GM12878 (cell line): ENCODE data around the gene NANOS2. TPM values are rescaled to one million over a fixed set of nuclear protein-coding genes. Genes with fewer than 3 reads are reported as not detected.

Source experiments
- FOXM1 ChIP-seq: IDR thresholded peaks from 2 replicates; pipeline ENCODE4 v1.6.1; 2012; ENCODE audit warnings: low read depth, mild to moderate bottlenecking, inconsistent platforms, low read length, moderate library complexity
- GATAD2B ChIP-seq: fragments of 450-650 bp; conservative IDR thresholded peaks from 2 replicates; pipeline ENCODE4 v1.6.1; 2017; ENCODE audit warnings: low read depth, mild to moderate bottlenecking, moderate library complexity
- IRF3 ChIP-seq: fragments of 450-650 bp; IDR thresholded peaks from 2 replicates; pipeline ENCODE4 v1.6.1; 2014; ENCODE audit warnings: mild to moderate bottlenecking
- IRF4 ChIP-seq: IDR thresholded peaks from 2 replicates; pipeline ENCODE4 v1.6.1; 2011; ENCODE audit warnings: low read depth, low read length
- KLF5 ChIP-seq: fragments of 450-650 bp; IDR thresholded peaks from 2 replicates; pipeline ENCODE4 v1.6.1; 2014; ENCODE audit warnings: mild to moderate bottlenecking; ENCODE audit not compliant: partially characterized antibody
- NRF1 ChIP-seq: conservative IDR thresholded peaks from 2 replicates; pipeline ENCODE4 v1.6.1; 2011; ENCODE audit warnings: mild to moderate bottlenecking, low read depth, low read length, improper control_type of control experiment
- POU2F2 ChIP-seq: IDR thresholded peaks from 3 replicates; pipeline ENCODE4 v1.6.1; 2011; ENCODE audit warnings: low read depth, mild to moderate bottlenecking, low read length, borderline replicate concordance
- polyA plus RNA-seq, 11 experiments: library from polyadenylated mRNA; depleted of rRNA in 4 of 11; unstranded in 6 of 11; stranded (reverse) in 5 of 11; fragments of >200 nt; fragmentation: Nextera tagmentation in 4 of 11; fragmentation: Illumina TruSeq in 1 of 11; extraction: Ambion mirVana in 4 of 11; extraction: Trizol in 1 of 11; gene quantifications; 1 replicate in 1 of 11; 2 replicates in 10 of 11; pipeline versions ENCODE4 v1.2.1 to v1.2.3, GENCODE V29; 2011 to 2016; ENCODE audit warnings: inconsistent platforms in 2 of 11, missing spikeins in 2 of 11, low read depth in 1 of 11
- total RNA-seq, 4 experiments: library from RNA; depleted of rRNA in 3 of 4; stranded (reverse); fragments of >200 nt in 3 of 4; fragmentation: Illumina TruSeq in 1 of 4; extraction: Trizol in 1 of 4; gene quantifications; 2 replicates each; pipeline versions ENCODE4 v1.2.1 to v1.2.3, GENCODE V29; 2013 to 2021
- TF ChIP-seq, protein P1 (sequence below): IDR thresholded peaks from 2 replicates; pipeline ENCODE4 v1.6.1; 2011; ENCODE audit warnings: low read depth, low read length, improper control_type of control experiment, borderline replicate concordance
- TF ChIP-seq, protein P2 (sequence below): fragments of 450-650 bp; IDR thresholded peaks from 2 replicates; pipeline ENCODE4 v1.6.1; 2017; ENCODE audit warnings: borderline replicate concordance

Gene NANOS2
- total and polyA plus RNA-seq, 10 of the 15 experiments (the other 5 are each of a cell fraction or from before 2014, with no cell fraction given) = not detected

DNA sequence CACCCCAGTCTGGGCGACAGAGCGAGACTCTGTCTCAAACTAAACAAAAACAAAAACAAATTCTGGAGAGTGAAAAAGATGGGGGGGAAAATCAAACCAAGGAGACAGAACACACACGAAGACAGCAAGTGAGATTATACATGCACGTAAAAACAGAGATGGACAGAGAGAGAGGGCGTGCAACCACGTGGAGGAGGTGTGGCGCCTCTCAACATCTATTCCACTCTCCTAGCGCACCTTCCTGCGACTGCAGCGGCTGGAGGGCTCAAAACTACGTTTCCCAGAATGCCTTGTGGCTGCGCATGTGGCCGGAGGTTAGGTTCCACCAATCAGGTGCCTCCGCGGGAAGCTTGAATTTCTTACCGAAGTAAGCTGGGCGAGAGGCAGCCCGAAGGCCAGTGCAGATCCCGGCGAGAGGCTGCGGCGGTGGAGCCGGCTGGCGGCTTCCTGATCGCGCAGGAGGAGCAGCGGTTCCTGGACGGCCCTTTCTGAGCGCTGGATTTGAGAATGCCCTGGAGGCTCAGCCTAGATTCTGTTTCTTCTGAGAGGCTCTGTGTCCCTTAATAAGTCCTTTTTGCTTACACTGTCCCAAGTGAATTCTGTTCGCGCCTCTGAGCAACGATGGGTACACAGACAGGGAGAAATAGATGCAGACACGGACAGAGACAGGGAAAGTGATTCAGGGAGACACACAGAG is 13.1 kb upstream of the NANOS2 start (continued):
- TF ChIP-seq IRF4 (0 out of 2 replicates have a peak, but pooled peaks have one; percentile 13), KLF5 (peak; percentile 54), POU2F2 (0 out of 3 replicates have a peak, but pooled peaks have one; percentile 62), GATAD2B (peak; percentile 77), FOXM1 (peak; percentile 55; the same call in 1 of the 2 replicates), NRF1 (peak; percentile 30; the same call in 1 of the 2 replicates), IRF3 (peak; percentile 84)
- TF ChIP-seq, protein P1, sequence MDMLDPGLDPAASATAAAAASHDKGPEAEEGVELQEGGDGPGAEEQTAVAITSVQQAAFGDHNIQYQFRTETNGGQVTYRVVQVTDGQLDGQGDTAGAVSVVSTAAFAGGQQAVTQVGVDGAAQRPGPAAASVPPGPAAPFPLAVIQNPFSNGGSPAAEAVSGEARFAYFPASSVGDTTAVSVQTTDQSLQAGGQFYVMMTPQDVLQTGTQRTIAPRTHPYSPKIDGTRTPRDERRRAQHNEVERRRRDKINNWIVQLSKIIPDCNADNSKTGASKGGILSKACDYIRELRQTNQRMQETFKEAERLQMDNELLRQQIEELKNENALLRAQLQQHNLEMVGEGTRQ = peak; percentile 85
- TF ChIP-seq, protein P2, sequence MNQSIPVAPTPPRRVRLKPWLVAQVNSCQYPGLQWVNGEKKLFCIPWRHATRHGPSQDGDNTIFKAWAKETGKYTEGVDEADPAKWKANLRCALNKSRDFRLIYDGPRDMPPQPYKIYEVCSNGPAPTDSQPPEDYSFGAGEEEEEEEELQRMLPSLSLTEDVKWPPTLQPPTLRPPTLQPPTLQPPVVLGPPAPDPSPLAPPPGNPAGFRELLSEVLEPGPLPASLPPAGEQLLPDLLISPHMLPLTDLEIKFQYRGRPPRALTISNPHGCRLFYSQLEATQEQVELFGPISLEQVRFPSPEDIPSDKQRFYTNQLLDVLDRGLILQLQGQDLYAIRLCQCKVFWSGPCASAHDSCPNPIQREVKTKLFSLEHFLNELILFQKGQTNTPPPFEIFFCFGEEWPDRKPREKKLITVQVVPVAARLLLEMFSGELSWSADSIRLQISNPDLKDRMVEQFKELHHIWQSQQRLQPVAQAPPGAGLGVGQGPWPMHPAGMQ = no peak
